GM19035 (cell line): ENCODE data around the gene KRT80.

Experiments used
- ATAC-seq: cut with Tn5 transposase; IDR thresholded peaks from one replicate; pipeline ENCODE4 v1.9.1; 2021; ENCODE audit not compliant: unreplicated experiment

Gene KRT80

GRCh38 chr12:52199294-52199919, 7.6 kb upstream of the KRT80 start:
- ATAC-seq, result no peak

- ATAC-seq, result no peak
Measured at GRCh38 chr12:52198454-52199215, 6.8 kb upstream of the KRT80 start.

GRCh38 chr12:52197371-52198231, 5.8 kb upstream of the KRT80 start:
- no peak for ATAC-seq

GRCh38 chr12:52195065-52195730, 3.4 kb upstream of the KRT80 start:
- no peak for ATAC-seq

- ATAC-seq, result no peak
Measured at GRCh38 chr12:52193991-52194390, 2.2 kb upstream of the KRT80 start.

- no peak for ATAC-seq
Measured at GRCh38 chr12:52193532-52193931, 1.7 kb upstream of the KRT80 start.

GRCh38 chr12:52190860-52191729, 719 bp downstream of the KRT80 start:
- no peak for ATAC-seq

- ATAC-seq, result no peak
Measured at GRCh38 chr12:52189376-52190174, 2.2 kb downstream of the KRT80 start.

GRCh38 chr12:52188658-52189057, 3.2 kb downstream of the KRT80 start:
- ATAC-seq, result no peak

GRCh38 chr12:52187640-52188039, 4.2 kb downstream of the KRT80 start:
- no peak for ATAC-seq

GRCh38 chr12:52187206-52187605, 4.6 kb downstream of the KRT80 start:
- ATAC-seq, result no peak

GRCh38 chr12:52186118-52186840, 5.5 kb downstream of the KRT80 start:
- ATAC-seq, result no peak

GRCh38 chr12:52185400-52185967, 6.3 kb downstream of the KRT80 start:
- no peak for ATAC-seq

- no peak for ATAC-seq
Measured at GRCh38 chr12:52184813-52185212, 7.0 kb downstream of the KRT80 start.

- ATAC-seq, result no peak
Measured at GRCh38 chr12:52183971-52184370, 7.8 kb downstream of the KRT80 start.

- ATAC-seq, result no peak
Measured at GRCh38 chr12:52183544-52183910, 8.3 kb downstream of the KRT80 start.

GRCh38 chr12:52182898-52183543, 8.8 kb downstream of the KRT80 start:
- ATAC-seq, result no peak

GRCh38 chr12:52182384-52182783, 9.4 kb downstream of the KRT80 start:
- ATAC-seq, result no peak
